ENCODE measurements around the gene ANKRD34C. TPM values are rescaled to one million over a fixed set of nuclear protein-coding genes. Genes with fewer than 3 reads are reported as not detected.

The ANKRD34C gene
- total RNA-seq, 4 donors from 2014 or later = not detected

GRCh38 chr15:79244876-79245275 is 37.6 kb upstream of the ANKRD34C start:
- in situ Hi-C loops (cut with MboI; ENCODE audit: low sequenced_read_pairs in 4 of 4) (no loop called here), intact Hi-C loops (cut with DNase I; ENCODE audit: low total_unique reads) (no loop called here)
- no peaks in the 10 kb centered on the region for H3K27me3 ChIP-seq
- DNase-seq = no peak
- no peak overlapping the region for H3K27ac ChIP-seq
- no peak overlapping the region for H3K4me3 ChIP-seq
- no peaks in the 10 kb centered on the region for H3K9me3 ChIP-seq
- H3K36me3 ChIP-seq = no peaks in the 10 kb centered on the region
- ATAC-seq = no peak
- H3K4me1 ChIP-seq = no peaks in the 10 kb centered on the region
- TF ChIP-seq CTCF (IDR thresholded peaks at IDR 0.05 in 4 of 5, conservative IDR thresholded peaks at IDR 0.05 in 1 of 5) (no peak), POLR2A (IDR thresholded peaks at IDR 0.05) (no peak)

GRCh38 chr15:79248183-79248582 is 34.3 kb upstream of the ANKRD34C start:
- Histone ChIP-seq H3K36me3 (no peaks in the 10 kb centered on the region), H3K27me3 (no peaks in the 10 kb centered on the region), H3K9me3 (no peaks in the 10 kb centered on the region), H3K4me1 (no peaks in the 10 kb centered on the region), H3K4me3 (no peak overlapping the region), H3K27ac (no peak overlapping the region)
- DNase-seq (no peak), ATAC-seq (no peak)
- no peak for TF ChIP-seq CTCF (IDR thresholded peaks at IDR 0.05 in 4 of 5, conservative IDR thresholded peaks at IDR 0.05 in 1 of 5)
- TF ChIP-seq POLR2A (IDR thresholded peaks at IDR 0.05) = no peak
- intact Hi-C loops (cut with DNase I; ENCODE audit: low total_unique reads) (no loop called here), in situ Hi-C loops (cut with MboI; ENCODE audit: low sequenced_read_pairs in 4 of 4) (no loop called here)

GRCh38 chr15:79257454-79257853 is 25.1 kb upstream of the ANKRD34C start:
- no peaks in the 10 kb centered on the region for H3K36me3 ChIP-seq
- in situ Hi-C loops (cut with MboI; ENCODE audit: low sequenced_read_pairs in 4 of 4) = no loop called here
- no peaks in the 10 kb centered on the region for H3K27me3 ChIP-seq
- no peak overlapping the region for H3K4me3 ChIP-seq
- TF ChIP-seq POLR2A (IDR thresholded peaks at IDR 0.05) (no peak), CTCF (IDR thresholded peaks at IDR 0.05 in 4 of 5, conservative IDR thresholded peaks at IDR 0.05 in 1 of 5) (no peak)
- no peaks in the 10 kb centered on the region for H3K9me3 ChIP-seq
- H3K4me1 ChIP-seq = no peaks in the 10 kb centered on the region
- intact Hi-C loops (cut with DNase I; ENCODE audit: low total_unique reads) = no loop called here
- H3K27ac ChIP-seq = no peak overlapping the region
- DNase-seq (no peak), ATAC-seq (no peak)

- H3K27me3 ChIP-seq = no peaks in the 10 kb centered on the region
- intact Hi-C loops (cut with DNase I; ENCODE audit: low total_unique reads) (no loop called here), in situ Hi-C loops (cut with MboI; ENCODE audit: low sequenced_read_pairs in 4 of 4) (no loop called here)
- ATAC-seq (no peak), DNase-seq (no peak)
- TF ChIP-seq CTCF (IDR thresholded peaks at IDR 0.05 in 4 of 5, conservative IDR thresholded peaks at IDR 0.05 in 1 of 5) (no peak), POLR2A (IDR thresholded peaks at IDR 0.05) (no peak)
- no peaks in the 10 kb centered on the region for H3K36me3 ChIP-seq
- no peaks in the 10 kb centered on the region for H3K4me1 ChIP-seq
- no peaks in the 10 kb centered on the region for H3K9me3 ChIP-seq
- H3K27ac ChIP-seq = no peak overlapping the region
- no peak overlapping the region for H3K4me3 ChIP-seq
These were observed 20.7 kb upstream of the ANKRD34C start for GRCh38 chr15:79261836-79262235.

- DNase-seq = no peak
- H3K4me3 ChIP-seq = no peak overlapping the region
- H3K36me3 ChIP-seq = no peaks in the 10 kb centered on the region
- no peaks in the 10 kb centered on the region for H3K9me3 ChIP-seq
- no peak overlapping the region for H3K27ac ChIP-seq
- intact Hi-C loops (cut with DNase I; ENCODE audit: low total_unique reads) (no loop called here), in situ Hi-C loops (cut with MboI; ENCODE audit: low sequenced_read_pairs in 4 of 4) (no loop called here)
- no peak for ATAC-seq
- H3K27me3 ChIP-seq = no peaks in the 10 kb centered on the region
- TF ChIP-seq POLR2A (IDR thresholded peaks at IDR 0.05) = no peak
- TF ChIP-seq CTCF (IDR thresholded peaks at IDR 0.05 in 4 of 5, conservative IDR thresholded peaks at IDR 0.05 in 1 of 5) = no peak
- H3K4me1 ChIP-seq = no peaks in the 10 kb centered on the region
These were observed 17.4 kb upstream of the ANKRD34C start for GRCh38 chr15:79265167-79265566.
